Measurements from ENCODE around the gene TRPV6. TPM values are rescaled to one million over a fixed set of nuclear protein-coding genes. Genes with fewer than 3 reads are reported as not detected.

Gene TRPV6
- total RNA-seq, 1 experiment from 2014 or later = not detected

GRCh38 chr7:142908290-142908689 lies 22.7 kb upstream of the TRPV6 start:
- no peak for DNase-seq (ENCODE audit: low read depth)

- no peak for DNase-seq (ENCODE audit: low read depth)
These were observed 21.1 kb upstream of the TRPV6 start for GRCh38 chr7:142906643-142907042.

GRCh38 chr7:142905759-142906158 lies 20.2 kb upstream of the TRPV6 start:
- DNase-seq (ENCODE audit: low read depth) = no peak

GRCh38 chr7:142904128-142904527 lies 18.6 kb upstream of the TRPV6 start:
- DNase-seq (ENCODE audit: low read depth) = no peak

GRCh38 chr7:142901426-142902259 lies 16.1 kb upstream of the TRPV6 start:
- no peak for DNase-seq (ENCODE audit: low read depth)

- no peak for DNase-seq (ENCODE audit: low read depth)
These were observed 14.1 kb upstream of the TRPV6 start for GRCh38 chr7:142899661-142900060.

GRCh38 chr7:142898377-142899170 lies 13.0 kb upstream of the TRPV6 start:
- DNase-seq (ENCODE audit: low read depth) = no peak

GRCh38 chr7:142897691-142898090 lies 12.1 kb upstream of the TRPV6 start:
- DNase-seq (ENCODE audit: low read depth) = no peak

- DNase-seq (ENCODE audit: low read depth) = no peak
These were observed 11.3 kb upstream of the TRPV6 start for GRCh38 chr7:142896741-142897379.

- DNase-seq (ENCODE audit: low read depth) = no peak
These were observed 10.6 kb upstream of the TRPV6 start for GRCh38 chr7:142896151-142896550.

GRCh38 chr7:142894985-142895593 lies 9.5 kb upstream of the TRPV6 start:
- no peak for DNase-seq (ENCODE audit: low read depth)

- no peak for DNase-seq (ENCODE audit: low read depth)
These were observed 8.8 kb upstream of the TRPV6 start for GRCh38 chr7:142894112-142894984.

GRCh38 chr7:142892951-142893350 lies 7.4 kb upstream of the TRPV6 start:
- DNase-seq (ENCODE audit: low read depth) = no peak

GRCh38 chr7:142891490-142892082 lies 6.0 kb upstream of the TRPV6 start:
- DNase-seq (ENCODE audit: low read depth) = no peak

GRCh38 chr7:142890874-142891485 lies 5.4 kb upstream of the TRPV6 start:
- DNase-seq (ENCODE audit: low read depth) = no peak

- no peak for DNase-seq (ENCODE audit: low read depth)
These were observed 4.3 kb upstream of the TRPV6 start for GRCh38 chr7:142889816-142890215.

GRCh38 chr7:142887282-142888015 lies 1.9 kb upstream of the TRPV6 start:
- DNase-seq (ENCODE audit: low read depth) = no peak

GRCh38 chr7:142886866-142887265 lies 1.3 kb upstream of the TRPV6 start:
- no peak for DNase-seq (ENCODE audit: low read depth)

- no peak for DNase-seq (ENCODE audit: low read depth)
These were observed 1.3 kb downstream of the TRPV6 start for GRCh38 chr7:142884286-142884640.
